Trophoblast cell (in vitro differentiated cells and primary cell): ENCODE data around the gene PTPRT.
A peak's percentile ranks its signal among the peaks of the same experiment; 100 is the strongest.

Experiments
- DNase-seq, 2 donors: peaks; one replicate each; pipeline ENCODE4 v3.0.0-alpha.2; 2016
- H2AFZ ChIP-seq: 2 replicates; pipeline ENCODE4 v1.6.1; 2013; ENCODE audit warnings: low read length, moderate library complexity, mild to moderate bottlenecking; ENCODE audit not compliant: insufficient read depth, poor library complexity
- H2AK5ac ChIP-seq: 2 replicates; pipeline ENCODE4 v1.6.1; 2013; ENCODE audit warnings: mild to moderate bottlenecking, low read length
- H2BK120ac ChIP-seq: 2 replicates; pipeline ENCODE4 v1.6.1; 2013; ENCODE audit warnings: low read length, mild to moderate bottlenecking, moderate library complexity; ENCODE audit not compliant: insufficient read depth, poor library complexity
- H2BK12ac ChIP-seq: 2 replicates; pipeline ENCODE4 v1.6.1; 2013; ENCODE audit warnings: mild to moderate bottlenecking, low read length, moderate library complexity
- H2BK5ac ChIP-seq: 2 replicates; pipeline ENCODE4 v1.6.1; 2013; ENCODE audit warnings: low read length, low read depth, moderate library complexity, mild to moderate bottlenecking; ENCODE audit not compliant: poor library complexity
- H3K14ac ChIP-seq: 2 replicates; pipeline ENCODE4 v1.6.1; 2013; ENCODE audit warnings: mild to moderate bottlenecking, low read length
- H3K18ac ChIP-seq: 2 replicates; pipeline ENCODE4 v1.6.1; 2013; ENCODE audit warnings: mild to moderate bottlenecking, low read length
- H3K23ac ChIP-seq: 2 replicates; pipeline ENCODE4 v1.6.1; 2013; ENCODE audit warnings: low read length
- H3K27ac ChIP-seq: 2 replicates; pipeline ENCODE4 v1.5.1; 2013; ENCODE audit warnings: low read depth, mild to moderate bottlenecking, inconsistent platforms, low read length, moderate library complexity
- H3K27me3 ChIP-seq: 2 replicates; pipeline ENCODE4 v1.6.1; 2013; ENCODE audit warnings: inconsistent platforms, mild to moderate bottlenecking, low read length, moderate library complexity; ENCODE audit not compliant: insufficient read depth
- H3K36me3 ChIP-seq, 2 experiments: 1 replicate in 1 of 2; 2 replicates in 1 of 2; pipeline ENCODE4 v1.6.1; 2013; ENCODE audit warnings: low read length in 2 of 2, mild to moderate bottlenecking in 2 of 2, moderate library complexity in 1 of 2; ENCODE audit not compliant: insufficient read depth in 2 of 2, control insufficient read depth in 1 of 2
- H3K4ac ChIP-seq: 2 replicates; pipeline ENCODE4 v1.6.1; 2013; ENCODE audit warnings: low read depth, mild to moderate bottlenecking, low read length, moderate library complexity
- H3K4me1 ChIP-seq, 2 experiments: 1 replicate in 1 of 2; 2 replicates in 1 of 2; pipeline ENCODE4 v1.6.1; 2013; ENCODE audit warnings: low read length in 2 of 2, mild to moderate bottlenecking in 2 of 2, moderate library complexity in 1 of 2; ENCODE audit not compliant: insufficient read depth in 2 of 2, control insufficient read depth in 1 of 2
- H3K4me2 ChIP-seq: 2 replicates; pipeline ENCODE4 v1.6.1; 2013; ENCODE audit warnings: inconsistent platforms, mild to moderate bottlenecking, low read length, moderate library complexity
- H3K4me3 ChIP-seq: 2 replicates; pipeline ENCODE4 v1.5.1; 2013; ENCODE audit warnings: mild to moderate bottlenecking, low read depth, low read length, inconsistent platforms
- H3K79me1 ChIP-seq: one replicate; pipeline ENCODE4 v1.6.1; 2013; ENCODE audit warnings: low read length
- H3K79me2 ChIP-seq: 2 replicates; pipeline ENCODE4 v1.6.1; 2013; ENCODE audit warnings: low read length, mild to moderate bottlenecking; ENCODE audit not compliant: control insufficient read depth, insufficient read depth, poor library complexity
- H3K9ac ChIP-seq: 2 replicates; pipeline ENCODE4 v1.6.1; 2013; ENCODE audit warnings: mild to moderate bottlenecking, low read length
- H3K9me3 ChIP-seq: 2 replicates; pipeline ENCODE4 v1.6.1; 2013; ENCODE audit warnings: low read depth, mild to moderate bottlenecking, control low read depth, inconsistent platforms, low read length; ENCODE audit not compliant: insufficient read depth
- H4K12ac ChIP-seq: 2 replicates; pipeline ENCODE4 v1.6.1; 2013; ENCODE audit warnings: low read depth, mild to moderate bottlenecking, low read length, moderate library complexity
- H4K8ac ChIP-seq: 2 replicates; pipeline ENCODE4 v1.6.1; 2013; ENCODE audit warnings: low read depth, mild to moderate bottlenecking, low read length, moderate library complexity
- H4K91ac ChIP-seq: one replicate; pipeline ENCODE4 v1.6.1; 2013; ENCODE audit warnings: low read depth, mild to moderate bottlenecking, low read length, moderate library complexity
- WGBS: extraction: QIAGEN DNeasy Blood & Tissue Kit; methylation state at CpG from one replicate; pipeline ENCODE4 v1.1.7; 2013; ENCODE audit warnings: missing lambda C conversion rate; ENCODE audit not compliant: insufficient read length, insufficient coverage; ENCODE audit errors: extremely low coverage; 5-methylcytosine and 5-hydroxymethylcytosine counted together

PTPRT gene

GRCh38 chr20:43198607-43199006 lies 8.9 kb upstream of the PTPRT start:
- Histone ChIP-seq H3K23ac (no peak overlapping the region), H3K9me3 (peaks cover 2% of the 10 kb centered on the region), H3K9ac (no peak overlapping the region), H4K8ac (no peak overlapping the region), H3K4me2 (no peak overlapping the region), H3K27ac (no peak overlapping the region), H2AFZ (no peak overlapping the region), H3K27me3 (no peaks in the 10 kb centered on the region), H4K12ac (no peak overlapping the region), H4K91ac (no peak overlapping the region), H3K79me1 (no peaks in the 10 kb centered on the region), H3K79me2 (no peaks in the 10 kb centered on the region), H3K4me1 (no peaks in the 10 kb centered on the region), H2AK5ac (no peak overlapping the region), H3K14ac (no peak overlapping the region), H2BK12ac (no peak overlapping the region), H2BK5ac (no peak overlapping the region), H2BK120ac (no peak overlapping the region), H3K18ac (no peak overlapping the region), H3K36me3 (no peaks in the 10 kb centered on the region), H3K4me3 (no peak overlapping the region), H3K4ac (no peak overlapping the region)
- DNase-seq = no peak
- no CpG with 5 or more reads among the region's 4 CpGs for WGBS

GRCh38 chr20:43196243-43196642 lies 6.5 kb upstream of the PTPRT start:
- WGBS = no CpG with 5 or more reads among the region's 3 CpGs
- H2AK5ac ChIP-seq = no peak overlapping the region
- no peak overlapping the region for H2BK120ac ChIP-seq
- no peak overlapping the region for H3K4me2 ChIP-seq
- no peak overlapping the region for H3K14ac ChIP-seq
- H4K91ac ChIP-seq = no peak overlapping the region
- H3K27ac ChIP-seq = no peak overlapping the region
- H3K4me3 ChIP-seq = peak overlapping the region; percentile 31
- no peak overlapping the region for H4K8ac ChIP-seq
- H2BK5ac ChIP-seq = no peak overlapping the region
- no peaks in the 10 kb centered on the region for H3K27me3 ChIP-seq
- H3K4ac ChIP-seq = no peak overlapping the region
- no peak for DNase-seq
- no peaks in the 10 kb centered on the region for H3K9me3 ChIP-seq
- H4K12ac ChIP-seq = no peak overlapping the region
- no peak overlapping the region for H3K9ac ChIP-seq
- no peaks in the 10 kb centered on the region for H3K79me1 ChIP-seq
- no peak overlapping the region for H2AFZ ChIP-seq
- H3K79me2 ChIP-seq = no peaks in the 10 kb centered on the region
- H3K4me1 ChIP-seq = no peaks in the 10 kb centered on the region
- H3K36me3 ChIP-seq = no peaks in the 10 kb centered on the region
- no peak overlapping the region for H3K18ac ChIP-seq
- no peak overlapping the region for H2BK12ac ChIP-seq
- H3K23ac ChIP-seq = no peak overlapping the region

- no peak overlapping the region for H4K91ac ChIP-seq
- no peaks in the 10 kb centered on the region for H3K79me2 ChIP-seq
- no peak overlapping the region for H2BK12ac ChIP-seq
- no peak overlapping the region for H3K23ac ChIP-seq
- H3K9me3 ChIP-seq = no peaks in the 10 kb centered on the region
- DNase-seq = no peak
- no peak overlapping the region for H3K4me3 ChIP-seq
- H3K18ac ChIP-seq = no peak overlapping the region
- WGBS = no CpG with 5 or more reads among the region's 9 CpGs
- no peak overlapping the region for H4K8ac ChIP-seq
- no peak overlapping the region for H2AFZ ChIP-seq
- H2BK120ac ChIP-seq = no peak overlapping the region
- no peak overlapping the region for H3K4me2 ChIP-seq
- no peak overlapping the region for H2BK5ac ChIP-seq
- H3K79me1 ChIP-seq = no peaks in the 10 kb centered on the region
- H3K27ac ChIP-seq = no peak overlapping the region
- H3K27me3 ChIP-seq = peaks cover 16% of the 10 kb centered on the region
- no peaks in the 10 kb centered on the region for H3K36me3 ChIP-seq
- H2AK5ac ChIP-seq = no peak overlapping the region
- H4K12ac ChIP-seq = no peak overlapping the region
- no peak overlapping the region for H3K4ac ChIP-seq
- no peak overlapping the region for H3K9ac ChIP-seq
- H3K4me1 ChIP-seq = peaks cover 0 to 2% of the 10 kb centered on the region in 2 experiments
- no peak overlapping the region for H3K14ac ChIP-seq
These were observed 4.4 kb upstream of the PTPRT start for GRCh38 chr20:43194137-43194536.

GRCh38 chr20:43193443-43193842 lies 3.7 kb upstream of the PTPRT start:
- no peak overlapping the region for H4K8ac ChIP-seq
- no peak overlapping the region for H3K23ac ChIP-seq
- H2BK120ac ChIP-seq = no peak overlapping the region
- H3K4me3 ChIP-seq = no peak overlapping the region
- peaks cover 0 to 2% of the 10 kb centered on the region in 2 experiments for H3K4me1 ChIP-seq
- DNase-seq = no peak
- H3K79me2 ChIP-seq = no peaks in the 10 kb centered on the region
- peaks cover 21% of the 10 kb centered on the region for H3K27me3 ChIP-seq
- WGBS = no CpG with 5 or more reads among the region's 3 CpGs
- H4K12ac ChIP-seq = no peak overlapping the region
- no peak overlapping the region for H2AK5ac ChIP-seq
- no peak overlapping the region for H3K18ac ChIP-seq
- no peak overlapping the region for H3K14ac ChIP-seq
- no peak overlapping the region for H3K27ac ChIP-seq
- H2BK5ac ChIP-seq = no peak overlapping the region
- H3K79me1 ChIP-seq = no peaks in the 10 kb centered on the region
- H2BK12ac ChIP-seq = no peak overlapping the region
- no peak overlapping the region for H2AFZ ChIP-seq
- no peaks in the 10 kb centered on the region for H3K9me3 ChIP-seq
- no peak overlapping the region for H3K4me2 ChIP-seq
- no peak overlapping the region for H3K4ac ChIP-seq
- no peak overlapping the region for H4K91ac ChIP-seq
- no peak overlapping the region for H3K9ac ChIP-seq
- no peaks in the 10 kb centered on the region for H3K36me3 ChIP-seq
